Activated CD4-positive, alpha-beta T cell treated with anti-CD3 and anti-CD28 coated beads, Interleukin-2, amount 50 U/mL, for 1 hour (primary cell): ENCODE measurements around the gene PEPD.

Source experiments
- DNase-seq: peaks from one replicate; pipeline ENCODE4 v3.0.0-alpha.2; 2020

PEPD gene

DNA sequence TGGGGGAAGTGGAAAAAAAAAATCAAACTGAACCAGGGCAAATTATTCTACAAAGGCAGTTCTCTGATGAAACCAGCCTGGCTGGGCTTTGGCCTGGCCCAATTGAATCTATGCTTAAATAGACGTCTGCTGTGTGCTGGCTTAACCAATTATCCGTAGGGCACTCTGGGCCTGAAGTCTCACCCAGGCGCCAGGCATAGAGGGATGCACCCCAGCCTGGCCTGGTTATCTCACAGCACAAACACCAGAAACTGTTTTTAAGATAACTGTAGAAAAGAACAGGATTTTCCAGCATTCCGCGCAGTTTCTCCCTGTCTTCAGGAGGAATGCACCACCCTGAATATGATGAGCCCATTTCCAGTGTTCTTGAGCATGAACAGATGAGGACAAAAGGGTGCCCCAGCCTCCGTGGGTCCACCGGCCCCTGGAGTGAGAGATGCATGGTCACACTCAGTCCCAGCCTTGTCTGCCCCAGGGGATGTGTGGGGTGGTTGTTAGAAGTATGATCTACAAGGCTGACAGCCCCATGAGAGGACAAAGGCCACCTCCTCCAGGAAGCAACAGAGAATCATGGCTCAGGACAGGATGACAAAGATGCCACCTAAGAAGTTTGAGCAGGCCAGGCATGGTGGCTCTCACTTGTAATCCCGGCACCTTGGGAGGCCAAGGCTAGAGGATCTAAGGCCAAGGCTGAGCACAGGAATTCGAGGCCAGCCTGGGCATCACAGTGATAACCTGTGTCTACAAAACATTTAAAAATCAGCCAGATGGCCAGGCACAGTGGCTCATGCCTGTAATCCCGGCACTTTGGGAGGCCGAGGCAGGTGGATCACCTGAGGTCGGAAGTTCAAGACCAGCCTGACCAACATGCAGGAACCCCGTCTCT is 50.2 kb downstream of the PEPD start:
- no peak for DNase-seq

DNA sequence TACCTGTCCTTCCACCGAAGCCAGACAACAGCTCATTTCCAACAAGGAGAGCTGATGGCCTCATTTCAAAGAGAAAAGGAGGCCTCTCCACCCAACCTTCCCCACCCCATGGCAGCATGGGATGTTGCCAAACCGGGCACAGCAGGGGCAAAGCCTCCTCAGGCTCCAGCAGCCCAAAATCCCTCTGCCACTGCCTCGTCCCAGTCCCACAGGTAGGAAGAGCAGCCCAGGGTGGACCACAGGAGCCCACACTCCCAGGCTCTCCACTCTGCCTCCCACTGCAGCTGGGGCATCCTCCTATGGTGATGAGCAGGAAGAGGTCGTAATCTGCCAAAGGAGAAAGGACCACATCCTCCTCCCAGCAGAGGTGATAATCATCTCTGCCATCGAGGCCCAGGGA is 50.9 kb downstream of the PEPD start:
- no peak for DNase-seq

GRCh38 chr19:33470040-33470330 is 51.6 kb downstream of the PEPD start:
- no peak for DNase-seq

GRCh38 chr19:33469171-33470039 is 52.2 kb downstream of the PEPD start:
- DNase-seq: no peak

GRCh38 chr19:33468361-33469170 is 53.0 kb downstream of the PEPD start:
- no peak for DNase-seq

GRCh38 chr19:33467851-33468250 is 53.7 kb downstream of the PEPD start:
- no peak for DNase-seq

DNA sequence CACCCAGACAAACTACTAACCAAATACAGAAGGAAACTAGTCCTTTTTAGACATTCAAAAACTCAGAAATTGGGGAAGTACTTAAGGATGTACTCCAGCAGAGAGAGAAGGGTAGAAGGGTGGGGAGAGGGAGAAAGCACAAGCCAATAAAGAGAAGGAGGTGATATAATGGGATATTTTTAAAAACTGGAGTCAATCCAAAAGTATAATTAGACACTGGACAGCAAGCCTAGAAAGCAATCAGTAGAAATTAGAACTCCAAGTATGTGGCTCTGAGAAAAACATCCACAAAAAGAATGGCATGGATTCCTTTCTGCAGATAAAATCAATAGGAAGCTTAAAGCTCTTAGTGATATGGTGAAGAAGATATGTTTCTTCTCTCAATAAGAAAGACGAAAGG is 55.8 kb downstream of the PEPD start:
- DNase-seq: no peak

DNA sequence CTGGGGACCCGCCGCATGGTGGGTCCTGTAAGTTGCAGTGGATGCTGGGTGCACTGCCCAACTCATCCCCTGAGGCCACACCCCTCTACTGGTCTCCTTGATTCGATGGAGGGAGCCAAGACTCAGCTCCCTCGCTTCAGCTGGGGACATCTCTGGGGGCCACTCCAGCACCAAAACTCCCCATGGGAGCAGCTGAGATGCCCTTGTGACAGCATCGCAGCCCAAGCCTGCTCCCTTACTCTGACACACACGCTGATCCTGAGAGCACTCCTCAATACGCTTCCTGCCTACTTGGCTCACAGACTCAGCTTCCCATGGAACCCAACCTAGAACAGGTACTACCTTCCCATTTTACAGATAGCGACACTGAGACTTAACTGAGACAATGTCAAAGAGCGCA is 56.2 kb downstream of the PEPD start:
- no peak for DNase-seq

- no peak for DNase-seq
These were observed 56.9 kb downstream of the PEPD start for GRCh38 chr19:33464733-33465115.

- DNase-seq: no peak
These were observed 57.4 kb downstream of the PEPD start for GRCh38 chr19:33464010-33464732.

DNA sequence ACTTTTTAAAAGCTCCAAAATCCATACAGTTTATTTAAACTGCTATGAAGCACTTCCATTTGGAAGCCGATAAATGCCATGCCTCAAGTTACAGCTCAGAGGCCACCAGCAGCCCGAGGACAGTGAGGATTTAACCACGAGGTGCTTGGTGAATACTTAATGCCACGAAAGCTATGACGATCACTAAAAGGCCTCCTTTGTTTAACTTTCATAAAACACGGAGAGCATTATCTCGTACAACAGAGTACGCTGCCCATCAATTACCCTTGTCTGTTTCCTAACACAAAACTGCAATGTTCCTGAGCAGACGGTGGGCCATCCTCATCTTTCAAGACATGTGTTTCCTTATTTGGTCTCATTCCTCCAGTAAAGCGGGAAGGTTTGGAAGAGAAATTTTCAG is 58.4 kb downstream of the PEPD start:
- DNase-seq: no peak

DNA sequence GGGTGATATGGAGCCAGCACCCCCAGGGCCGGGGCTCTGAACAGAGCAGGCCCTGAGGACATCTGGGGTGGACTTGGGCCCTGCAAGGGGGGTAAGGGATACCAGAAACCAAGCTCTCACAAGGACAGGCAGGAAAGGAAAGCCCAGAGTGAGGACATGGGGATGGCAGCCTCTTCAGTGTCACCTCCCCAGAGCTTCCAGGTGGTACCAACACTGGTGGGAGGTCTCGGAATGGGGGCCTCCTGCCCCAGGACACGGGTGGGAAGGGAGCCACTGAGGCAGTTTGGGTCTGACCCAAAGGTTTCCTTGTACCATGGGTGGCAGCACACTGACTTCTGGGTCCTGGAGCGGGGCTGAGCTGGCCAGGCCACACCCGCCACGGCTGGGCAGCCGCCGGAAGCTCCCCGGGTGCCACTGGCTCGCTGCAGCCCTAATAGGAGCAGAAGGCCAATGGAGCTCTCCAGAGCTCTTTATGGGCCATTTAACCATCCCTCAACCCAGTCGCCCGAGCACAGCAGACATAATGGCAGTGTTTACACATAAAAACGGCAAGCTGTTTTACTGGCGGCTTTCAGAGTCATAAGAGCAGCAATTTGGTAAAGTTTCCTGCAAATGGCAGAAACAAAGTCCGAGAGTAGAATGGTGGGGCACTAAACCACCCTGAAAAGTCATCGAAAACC is 59.3 kb downstream of the PEPD start:
- no peak for DNase-seq

GRCh38 chr19:33461256-33462111 is 60.1 kb downstream of the PEPD start:
- no peak for DNase-seq

DNA sequence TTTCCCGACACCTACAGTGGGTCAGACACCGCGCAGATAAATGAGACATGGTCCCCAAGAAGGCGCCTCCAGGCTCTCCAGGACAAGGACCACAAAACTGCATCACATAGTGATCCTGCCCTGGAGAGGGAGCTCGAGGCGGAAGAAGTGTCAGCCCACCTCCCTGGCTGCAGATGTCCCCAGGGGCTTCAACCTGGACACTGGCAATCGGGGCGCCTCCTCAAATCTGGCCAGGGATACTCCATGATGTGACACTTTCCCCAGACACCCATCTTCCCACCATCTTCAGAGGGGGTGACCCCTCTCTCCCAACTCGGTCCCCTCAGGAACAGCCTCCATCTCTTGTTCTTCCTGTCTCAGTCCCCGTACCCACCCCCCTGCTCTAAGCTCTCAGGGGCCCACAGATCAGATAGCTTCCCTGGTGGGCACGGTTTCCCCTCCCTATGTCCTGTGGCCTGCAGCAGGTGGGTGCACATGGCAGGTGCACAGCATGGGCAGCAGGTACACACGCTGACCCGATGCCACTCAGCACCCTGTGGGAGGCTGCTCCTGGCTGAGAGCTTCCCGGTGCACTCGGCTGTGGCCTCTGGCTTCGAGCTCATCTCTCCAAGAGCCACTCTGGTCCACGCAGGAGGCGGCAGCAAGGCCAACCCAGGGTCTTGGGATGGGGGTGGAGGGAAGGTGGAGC is 61.2 kb downstream of the PEPD start:
- DNase-seq: no peak

- no peak for DNase-seq
These were observed 62.1 kb downstream of the PEPD start for GRCh38 chr19:33459222-33460090.

DNA sequence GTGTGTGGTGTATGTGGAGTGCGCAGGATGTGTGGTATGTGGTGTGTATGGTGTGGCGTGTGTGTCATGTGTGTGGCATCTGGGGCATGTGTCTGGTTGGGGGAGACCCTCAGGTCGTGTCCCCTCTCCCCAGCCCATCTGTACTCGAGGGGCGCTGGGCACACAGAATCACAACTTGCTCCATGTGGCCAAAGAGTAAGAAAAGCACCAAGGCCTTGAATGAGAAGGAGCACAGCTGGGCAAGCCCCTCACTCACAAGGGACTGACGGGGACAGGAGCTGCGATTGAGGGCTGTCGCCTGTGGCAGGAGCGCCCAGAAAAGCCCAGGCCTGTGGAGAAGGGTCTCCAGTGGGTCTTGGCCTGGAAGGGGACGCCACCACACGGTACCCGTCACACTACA is 62.8 kb downstream of the PEPD start:
- no peak for DNase-seq

GRCh38 chr19:33458171-33458633 is 63.4 kb downstream of the PEPD start:
- DNase-seq: no peak

GRCh38 chr19:33456845-33457220 is 64.8 kb downstream of the PEPD start:
- DNase-seq: no peak

DNA sequence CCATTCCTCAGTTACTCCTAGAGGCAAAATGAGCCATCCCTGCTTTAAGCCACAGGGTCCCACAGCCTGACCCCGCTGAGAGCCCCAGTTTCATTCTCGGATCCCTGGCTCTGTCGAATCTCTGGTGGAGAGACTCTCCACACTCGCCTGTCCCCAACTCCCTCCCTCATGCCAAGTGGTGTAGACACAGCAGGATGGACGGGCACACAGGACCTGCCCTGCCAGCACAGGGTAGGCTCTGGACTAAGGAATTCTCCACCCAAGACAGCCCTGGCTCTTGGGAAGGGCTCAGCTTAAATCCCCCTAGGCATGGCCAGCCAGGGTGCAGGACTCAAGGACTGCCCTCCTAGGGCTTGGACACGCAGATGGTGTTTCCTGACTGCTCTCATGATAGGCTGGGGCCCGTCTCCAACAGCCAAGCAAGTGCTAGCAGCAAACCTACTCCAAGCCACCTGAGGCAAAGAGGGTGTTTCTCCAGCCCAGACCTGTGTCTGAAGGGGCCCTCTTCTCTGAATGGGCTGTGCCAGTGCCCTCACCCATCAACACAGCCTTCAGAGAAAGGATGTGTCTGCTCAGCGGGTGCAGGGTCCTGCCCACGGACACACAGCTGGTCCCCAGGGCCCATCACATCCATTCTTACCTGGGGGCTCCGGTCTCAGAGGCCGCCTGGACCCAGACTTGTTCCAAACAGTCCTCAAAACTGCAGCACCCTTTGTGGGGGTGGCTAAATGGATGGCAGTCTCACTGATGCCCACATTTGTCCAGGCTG is 65.3 kb downstream of the PEPD start:
- no peak for DNase-seq
